HS-27A (cell line): Measurements from ENCODE around the gene MOB3B.

Experiments
- DNase-seq: peaks from one replicate; pipeline ENCODE4 v3.0.0-alpha.2; 2012; ENCODE audit warnings: low read depth, missing footprints

Gene MOB3B

GRCh38 chr9:27276193-27277030, 253.2 kb downstream of the MOB3B start:
- DNase-seq = peak; percentile 15
